ENCODE results near the gene DENND2D. TPM values are rescaled to one million over a fixed set of nuclear protein-coding genes. Genes with fewer than 3 reads are reported as not detected.

DENND2D gene
- total RNA-seq, 1 donor, result 4.7 TPM

DNA sequence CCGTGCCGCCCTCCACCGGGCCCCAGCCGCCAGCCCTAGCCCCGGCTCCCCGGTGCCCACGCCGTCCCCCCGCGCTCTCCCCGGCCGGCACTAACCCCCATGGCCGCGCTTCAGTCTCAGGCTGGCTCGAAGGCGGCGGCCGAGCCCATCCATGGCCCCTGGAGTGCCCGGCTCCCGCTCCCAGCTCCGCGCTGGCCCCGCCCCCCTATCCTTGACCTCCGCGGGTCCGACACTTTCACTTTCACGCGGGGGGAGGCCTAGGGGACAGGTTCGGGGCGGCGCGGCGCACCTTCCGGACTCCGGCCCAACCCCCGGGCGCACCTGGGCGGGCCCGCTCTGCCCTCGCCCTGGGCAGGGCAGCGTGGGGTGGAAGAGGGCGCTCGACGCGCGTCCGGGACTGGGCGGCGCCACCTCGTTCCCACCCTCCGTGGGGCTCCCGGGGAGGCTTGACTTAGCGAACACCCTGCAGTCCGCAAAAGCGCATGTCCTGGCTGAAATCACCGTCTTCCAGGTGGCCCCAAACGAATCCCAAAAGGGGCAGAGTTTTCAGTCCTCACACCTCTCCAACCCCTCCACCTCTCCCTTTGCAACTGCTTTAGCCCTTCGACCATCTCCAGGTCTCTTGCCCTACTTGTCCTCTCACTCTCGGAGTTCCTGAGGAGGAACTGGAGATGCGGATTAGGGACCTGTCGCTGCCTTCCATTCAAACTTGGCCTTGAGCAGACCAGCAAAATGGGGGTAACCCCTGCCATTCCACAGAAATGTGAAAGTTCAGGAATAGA lies 3.9 kb upstream of the DENND2D start:
- Histone ChIP-seq H3K27ac (ENCODE audit: low read depth, low read length) (no peak overlapping the region), H3K4me1 (ENCODE audit: insufficient read depth, low read length) (no peaks in the 10 kb centered on the region), H2AFZ (ENCODE audit: low read length) (peak overlapping the region; percentile 68), H3K4me3 (ENCODE audit: insufficient read depth, low read length) (peak overlapping the region; percentile 75), H4K20me1 (ENCODE audit: insufficient read depth, low read length) (no peaks in the 10 kb centered on the region), H3K36me3 (ENCODE audit: insufficient read depth, low read length) (no peaks in the 10 kb centered on the region), H3K9me3 (ENCODE audit: low read depth, low read length) (no peaks in the 10 kb centered on the region), H3K4me2 (ENCODE audit: insufficient read depth, low read length) (peak overlapping the region; percentile 81), H3K79me2 (ENCODE audit: insufficient read depth, low read length) (no peaks in the 10 kb centered on the region), H3K27me3 (ENCODE audit: insufficient read depth, low read length) (peaks cover 4% of the 10 kb centered on the region)
- no peak for TF ChIP-seq CTCF (IDR thresholded peaks at IDR 0.05; ENCODE audit: extremely low read depth, low read depth, low read length)
- peak; percentile 84 for DNase-seq (ENCODE audit: insufficient read length, low spot score, missing footprints)

GRCh38 chr1:111203681-111204200 lies 3.3 kb upstream of the DENND2D start:
- peak; percentile 96 for DNase-seq (ENCODE audit: insufficient read length, low spot score, missing footprints)
- TF ChIP-seq CTCF (IDR thresholded peaks at IDR 0.05; ENCODE audit: extremely low read depth, low read depth, low read length), result no peak
- no peaks in the 10 kb centered on the region for H4K20me1 ChIP-seq (ENCODE audit: insufficient read depth, low read length)
- H2AFZ ChIP-seq (ENCODE audit: low read length), result peak overlapping the region; percentile 68
- peak overlapping the region; percentile 75 for H3K4me3 ChIP-seq (ENCODE audit: insufficient read depth, low read length)
- H3K79me2 ChIP-seq (ENCODE audit: insufficient read depth, low read length), result no peaks in the 10 kb centered on the region
- H3K27ac ChIP-seq (ENCODE audit: low read depth, low read length), result no peak overlapping the region
- no peaks in the 10 kb centered on the region for H3K9me3 ChIP-seq (ENCODE audit: low read depth, low read length)
- peaks cover 4% of the 10 kb centered on the region for H3K27me3 ChIP-seq (ENCODE audit: insufficient read depth, low read length)
- no peaks in the 10 kb centered on the region for H3K36me3 ChIP-seq (ENCODE audit: insufficient read depth, low read length)
- no peaks in the 10 kb centered on the region for H3K4me1 ChIP-seq (ENCODE audit: insufficient read depth, low read length)
- peak overlapping the region; percentile 81 for H3K4me2 ChIP-seq (ENCODE audit: insufficient read depth, low read length)

DNA sequence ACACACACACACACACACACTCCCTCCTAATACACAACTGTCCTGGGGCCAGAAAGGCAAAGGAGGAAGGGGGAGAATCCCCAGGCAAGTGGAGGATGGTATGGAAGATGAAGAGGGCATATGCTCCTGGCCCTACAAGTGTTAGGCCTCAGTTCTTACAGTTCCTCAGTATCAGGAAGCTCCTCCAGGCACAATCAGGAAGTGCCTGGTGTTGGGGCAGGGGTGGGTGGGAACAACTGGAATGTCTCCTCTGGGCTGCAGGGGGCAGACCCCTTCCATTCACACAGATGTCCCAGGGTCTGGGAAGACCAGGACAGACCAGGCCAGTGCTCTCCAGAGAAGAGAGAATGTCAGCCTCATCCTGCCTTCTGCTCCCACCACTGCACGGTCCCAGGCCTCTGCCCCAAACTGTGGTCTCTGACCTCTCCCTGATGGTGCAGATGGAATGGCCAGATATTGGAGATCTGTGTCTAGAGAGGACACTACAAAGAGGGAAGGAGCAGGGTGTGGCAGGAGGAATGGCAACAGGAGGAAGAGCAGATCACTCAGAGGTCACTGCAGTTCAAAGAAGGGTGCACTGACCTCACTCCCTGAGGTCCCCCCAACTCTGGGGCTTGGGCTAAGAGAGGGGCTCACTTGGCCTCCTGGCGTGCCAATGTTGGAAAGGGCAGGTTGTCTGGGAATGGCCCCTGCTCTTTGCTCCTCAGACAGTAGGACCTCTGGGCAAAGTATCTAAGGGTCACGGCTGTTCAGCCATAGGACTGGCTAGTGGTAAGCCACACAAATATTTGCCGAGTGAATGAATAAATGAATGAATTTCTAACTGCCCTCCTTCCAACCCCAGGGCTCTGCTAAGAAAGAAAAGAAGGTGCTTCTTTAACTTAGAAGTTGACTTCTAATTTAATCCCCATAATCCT lies 2.5 kb upstream of the DENND2D start:
- no peak for TF ChIP-seq CTCF (IDR thresholded peaks at IDR 0.05; ENCODE audit: extremely low read depth, low read depth, low read length)
- Histone ChIP-seq H3K4me2 (ENCODE audit: insufficient read depth, low read length) (peak overlapping the region; percentile 81), H3K36me3 (ENCODE audit: insufficient read depth, low read length) (no peaks in the 10 kb centered on the region), H3K79me2 (ENCODE audit: insufficient read depth, low read length) (no peaks in the 10 kb centered on the region), H3K4me3 (ENCODE audit: insufficient read depth, low read length) (peak overlapping the region; percentile 75), H2AFZ (ENCODE audit: low read length) (peak overlapping the region; percentile 2), H4K20me1 (ENCODE audit: insufficient read depth, low read length) (no peaks in the 10 kb centered on the region), H3K9me3 (ENCODE audit: low read depth, low read length) (no peaks in the 10 kb centered on the region), H3K27me3 (ENCODE audit: insufficient read depth, low read length) (peaks cover 4% of the 10 kb centered on the region), H3K4me1 (ENCODE audit: insufficient read depth, low read length) (no peaks in the 10 kb centered on the region), H3K27ac (ENCODE audit: low read depth, low read length) (no peak overlapping the region)
- peak; percentile 69 for DNase-seq (ENCODE audit: insufficient read length, low spot score, missing footprints)

- TF ChIP-seq CTCF (IDR thresholded peaks at IDR 0.05; ENCODE audit: extremely low read depth, low read depth, low read length), result no peak
- Histone ChIP-seq H3K4me1 (ENCODE audit: insufficient read depth, low read length) (no peaks in the 10 kb centered on the region), H3K27ac (ENCODE audit: low read depth, low read length) (no peak overlapping the region), H3K4me2 (ENCODE audit: insufficient read depth, low read length) (no peak overlapping the region), H4K20me1 (ENCODE audit: insufficient read depth, low read length) (no peaks in the 10 kb centered on the region), H3K27me3 (ENCODE audit: insufficient read depth, low read length) (peaks cover 4% of the 10 kb centered on the region), H3K4me3 (ENCODE audit: insufficient read depth, low read length) (no peak overlapping the region), H2AFZ (ENCODE audit: low read length) (no peak overlapping the region), H3K36me3 (ENCODE audit: insufficient read depth, low read length) (no peaks in the 10 kb centered on the region), H3K9me3 (ENCODE audit: low read depth, low read length) (no peaks in the 10 kb centered on the region), H3K79me2 (ENCODE audit: insufficient read depth, low read length) (no peaks in the 10 kb centered on the region)
- peak; percentile 36 for DNase-seq (ENCODE audit: insufficient read length, low spot score, missing footprints)
Measured at GRCh38 chr1:111202366-111202706, 1.9 kb upstream of the DENND2D start.
